K562 (cell line): ENCODE measurements around the gene RBPJ. TPM values are rescaled to one million over a fixed set of nuclear protein-coding genes. Genes with fewer than 3 reads are reported as not detected.

Experiments
- ATAC-seq: fragments of 200-7000 bp; cut with Tn5 transposase; 3 replicates; pipeline ENCODE4 v1.9.1; 2020; ENCODE audit warnings: moderate library complexity
- Bru-seq: library from RNA; stranded (reverse); fragments of 400-500 nt; gene quantifications from one replicate; lab custom pipeline; 2021; lab: Mats Ljungman, UMichigan
- BruChase-seq, 2 experiments: library from RNA; stranded (reverse); fragments of 400-500 nt; gene quantifications; one replicate each; lab custom pipeline; 2021; lab: Mats Ljungman, UMichigan
- BruUV-seq: library from RNA; stranded (reverse); fragments of 400-500 nt; replicated peaks from 2 replicates; lab custom pipeline; 2021; lab: Mats Ljungman, UMichigan
- CTCF ChIA-PET: fragments of 300-600 bp; formaldehyde crosslinking; extraction: SDS; loops from one replicate; lab custom pipeline; 2021; ENCODE audit warnings: low intra/inter-chr PET ratio; lab: Yijun Ruan, JAX
- POLR2A ChIA-PET: fragments of 300-600, 350-650 bp; sonication (Branson Sonifier 250); formaldehyde crosslinking; extraction: SDS; loops from one replicate; lab custom pipeline; 2021; ENCODE audit warnings: antibody characterized with exemption, inconsistent platforms; lab: Yijun Ruan, JAX
- DNase-seq, 4 experiments: peaks; one replicate each; pipeline versions ENCODE4 v3.0.0 to v3.0.0-alpha.2; 2011 to 2018; ENCODE audit warnings: low spot score in 3 of 4, mixed read lengths in 3 of 4; ENCODE audit errors: extremely low read depth in 1 of 4
- FAIRE-seq: peaks from 2 replicates; lab custom pipeline; 2011; peaks lifted over from hg19 to GRCh38; lab: Jason Lieb, UNC
- H2AFZ ChIP-seq: 2 replicates; pipeline ENCODE4 v1.6.0; 2011; ENCODE audit warnings: low read depth, low read length, control low read depth, inconsistent platforms
- H3K27ac ChIP-seq: fragments of 200-600 bp; 3 replicates; pipeline ENCODE4 v1.8.0; 2011; ENCODE audit warnings: low read depth, mild to moderate bottlenecking, control low read depth, inconsistent platforms, low read length, moderate library complexity, mixed read lengths; ENCODE audit errors: extremely low read depth
- H3K27me3 ChIP-seq, 2 experiments: fragments of 300-600 bp in 1 of 2; 2 replicates in 1 of 2; 3 replicates in 1 of 2; pipeline versions ENCODE4 v1.6.0 to v1.8.0; 2011; ENCODE audit warnings: inconsistent platforms in 2 of 2, low read length in 2 of 2, mild to moderate bottlenecking in 1 of 2, mixed read lengths in 1 of 2, moderate library complexity in 1 of 2; ENCODE audit not compliant: control insufficient read depth in 2 of 2, insufficient read depth in 2 of 2
- H3K36me3 ChIP-seq: fragments of 300-600 bp; 3 replicates; pipeline ENCODE4 v1.8.0; 2011; ENCODE audit warnings: mild to moderate bottlenecking, low read length, inconsistent platforms; ENCODE audit not compliant: control insufficient read depth, insufficient read depth
- H3K4me1 ChIP-seq, 2 experiments: fragments of 200-600 bp in 1 of 2; replicated peaks in 1 of 2; 2 replicates in 1 of 2; 3 replicates in 1 of 2; pipeline versions ENCODE4 v1.5.1 to v1.8.0; 2011; ENCODE audit warnings: inconsistent platforms in 2 of 2, low read length in 2 of 2, mild to moderate bottlenecking in 1 of 2, mixed read lengths in 1 of 2, moderate library complexity in 1 of 2; ENCODE audit not compliant: control insufficient read depth in 2 of 2, insufficient read depth in 2 of 2
- H3K4me2 ChIP-seq: 2 replicates; pipeline ENCODE4 v1.6.1; 2011; ENCODE audit warnings: low read length, control low read depth, inconsistent platforms, mixed read lengths; ENCODE audit not compliant: insufficient read depth
- H3K4me3 ChIP-seq: fragments of 200-600 bp; sonication (generic), shearing (Covaris generic); 2 replicates; pipeline ENCODE4 v1.5.1; 2016; ENCODE audit warnings: control low read depth, inconsistent platforms
- H3K79me2 ChIP-seq: fragments of 200-600 bp; 3 replicates; pipeline ENCODE4 v1.8.0; 2011; ENCODE audit warnings: low read length, inconsistent platforms; ENCODE audit not compliant: control insufficient read depth, insufficient read depth
- H3K9ac ChIP-seq, 2 experiments: 2 replicates each; pipeline versions ENCODE4 v1.6.0 to v1.6.1; 2011; ENCODE audit warnings: low read depth in 2 of 2, low read length in 2 of 2, control low read depth in 1 of 2, inconsistent platforms in 1 of 2, mild to moderate bottlenecking in 1 of 2, mixed read lengths in 1 of 2; ENCODE audit not compliant: insufficient read depth in 1 of 2
- H3K9me1 ChIP-seq: one replicate; pipeline ENCODE4 v1.6.0; 2011; ENCODE audit warnings: inconsistent platforms, mild to moderate bottlenecking, low read length, moderate library complexity; ENCODE audit not compliant: control insufficient read depth, insufficient read depth
- H3K9me3 ChIP-seq: replicated peaks from 2 replicates; pipeline ENCODE4 v1.5.1; 2011; ENCODE audit warnings: low read depth, low read length, inconsistent platforms; ENCODE audit not compliant: control insufficient read depth, insufficient read depth
- H4K20me1 ChIP-seq: replicated peaks from 2 replicates; pipeline ENCODE4 v1.6.1; 2011; ENCODE audit warnings: low read length, inconsistent platforms, mixed read lengths; ENCODE audit not compliant: control insufficient read depth, insufficient read depth
- EZH2 ChIP-seq: IDR thresholded peaks from 2 replicates; pipeline ENCODE4 v1.6.1; 2012; ENCODE audit warnings: low read depth, mild to moderate bottlenecking, inconsistent platforms, low read length, borderline replicate concordance
- HMGN3 ChIP-seq: IDR thresholded peaks from 2 replicates; pipeline ENCODE4 v1.6.1; 2011; ENCODE audit warnings: borderline replicate concordance, low read depth, mild to moderate bottlenecking, mixed read lengths, low read length; ENCODE audit not compliant: insufficient read length; ENCODE audit errors: extremely low read depth
- RUNX1 ChIP-seq: sonication (generic); IDR thresholded peaks from 2 replicates; pipeline ENCODE4 v1.6.1; 2016; ENCODE audit warnings: antibody characterized with exemption, low read depth
- SREBF1 ChIP-seq: fragments of 150-350 bp; IDR thresholded peaks from 2 replicates; pipeline ENCODE4 v1.6.1; 2014; ENCODE audit warnings: antibody characterized with exemption, low read depth, low read length, borderline replicate concordance
- ZNF253 ChIP-seq: fragments of 250-450 bp; sonication (Bioruptor Pico); conservative IDR thresholded peaks from 2 replicates; pipeline ENCODE4 v1.6.1; 2021; ENCODE audit warnings: mild to moderate bottlenecking
- WGBS: fragments of 100-300 bp; shearing (Covaris generic); methylation state at CpG from one replicate; pipeline ENCODE4 v1.1.6; 2016; ENCODE audit warnings: low coverage, mixed read lengths; ENCODE audit not compliant: insufficient coverage; ENCODE audit errors: missing lambda C conversion rate; 5-methylcytosine and 5-hydroxymethylcytosine counted together
- in situ Hi-C: fragments of 300-500 bp; cut with MboI; formaldehyde crosslinking; loops from 4 replicates; pipeline ENCODE4 v1.15.0; 2018; ENCODE audit warnings: inconsistent platforms, mixed read lengths
- intact Hi-C: fragments of 100-400 bp; cut with micrococcal nuclease; formaldehyde crosslinking; loops from 2 replicates; pipeline ENCODE4 v1.14.2; 2022
- long read RNA-seq, 3 experiments: library from polyadenylated mRNA in 2 of 3; library from RNA in 1 of 3; unstranded in 2 of 3; stranded (forward) in 1 of 3; transcript quantifications; one replicate each; pipeline ENCODE4 v2.0.0, GENCODE V29; 2019 to 2022
- polyA minus RNA-seq, 3 experiments: library from RNA; depleted of rRNA, polyadenylated mRNA; stranded (reverse); fragments of >200 nt; gene quantifications; 2 replicates each; pipeline ENCODE4 v1.2.3, GENCODE V29; 2011
- polyA plus RNA-seq, 8 experiments: library from polyadenylated mRNA; depleted of rRNA in 4 of 8; stranded (reverse) in 5 of 8; unstranded in 3 of 8; fragments of >200 nt; fragmentation: Nextera tagmentation in 2 of 8; fragmentation: Illumina TruSeq in 1 of 8; extraction: Ambion mirVana in 2 of 8; extraction: Trizol in 1 of 8; gene quantifications; 2 replicates each; pipeline versions ENCODE4 v1.2.1 to v1.2.3, GENCODE V29; 2011 to 2014; ENCODE audit warnings: inconsistent platforms in 1 of 8, missing spikeins in 1 of 8
- total RNA-seq, 7 experiments: library from RNA; depleted of rRNA in 6 of 7; stranded (reverse); fragments of >200 nt in 6 of 7; fragmentation: Illumina TruSeq in 2 of 7; extraction: Trizol in 2 of 7; gene quantifications; 2 replicates each; pipeline versions ENCODE4 v1.2.1 to v1.2.3, GENCODE V29; 2011 to 2021; ENCODE audit warnings: low replicate concordance in 1 of 7
- TF ChIP-seq, protein P1 (sequence below), 2 experiments: fragments of 450-650 bp; IDR thresholded peaks; 2 replicates each; pipeline ENCODE4 v1.6.1; 2016; ENCODE audit warnings: mild to moderate bottlenecking in 2 of 2, borderline replicate concordance in 1 of 2, low read depth in 1 of 2, moderate library complexity in 1 of 2

RBPJ gene
- 42.6 and 112 TPM in 2 replicates for total RNA-seq (2011; cell fraction: chromatin; rRNA removed; ENCODE audit: low replicate concordance)
- total RNA-seq (2011; cell fraction: nucleolus; rRNA removed) = 20.7 and 32.6 TPM in 2 replicates
- total RNA-seq (2011; cell fraction: nucleoplasm; rRNA removed) = 51.7 and 79.9 TPM in 2 replicates
- total RNA-seq (2014; rRNA removed) = 17.2 and 18.7 TPM in 2 replicates
- 33.8 and 42.0 TPM in 2 replicates for total RNA-seq (2014; rRNA removed; fragmentation: Illumina TruSeq; extraction: Trizol)
- total RNA-seq (2015; rRNA removed; fragmentation: Illumina TruSeq; extraction: Trizol) = 31.0 and 31.1 TPM in 2 replicates
- total RNA-seq (2021) = 39.2 and 41.1 TPM in 2 replicates
- 45.3 and 49.4 TPM in 2 replicates for polyA plus RNA-seq (2011; rRNA removed)
- polyA plus RNA-seq (2011; cell fraction: cytosol; rRNA removed) = 19.7 and 26.7 TPM in 2 replicates
- 56.4 and 81.3 TPM in 2 replicates for polyA plus RNA-seq (2011; cell fraction: nucleus; rRNA removed)
- polyA plus RNA-seq (2012) = 17.7 and 24.6 TPM in 2 replicates
- 39.4 and 41.5 TPM in 2 replicates for polyA plus RNA-seq (2014; fragmentation: Illumina TruSeq; extraction: Trizol)
- polyA plus RNA-seq (2014; fragmentation: Nextera tagmentation; extraction: Ambion mirVana) = 10 to 100 TPM; 23.1 to 42.0 TPM
- polyA plus RNA-seq (2014; rRNA removed) = 25.1 and 30.4 TPM in 2 replicates
- 65.0 and 78.4 TPM in 2 replicates for polyA minus RNA-seq (2011; rRNA and poly(A)+ RNA removed)
- 20.5 and 23.4 TPM in 2 replicates for polyA minus RNA-seq (2011; cell fraction: cytosol; rRNA and poly(A)+ RNA removed)
- 33.7 and 71.9 TPM in 2 replicates for polyA minus RNA-seq (2011; cell fraction: nucleus; rRNA and poly(A)+ RNA removed)
- Bru-seq, nascent RNA = percentile 76 among the genes with signal in this experiment
- BruChase-seq, experiment 1, labeled RNA remaining after a 2-hour chase = percentile 82 among the genes with signal in this experiment
- percentile 84 among the genes with signal in this experiment for BruChase-seq, experiment 2, labeled RNA remaining after a 6-hour chase
- long read RNA-seq, experiment 1, full-length matches to known transcripts = 52 of 114 reads
- long read RNA-seq, experiment 1, partial matches to known transcripts = 16 of 114 reads
- long read RNA-seq, experiment 1, other reads (novel, unspliced or antisense) = 46 of 114 reads
- long read RNA-seq, experiment 2, partial matches to known transcripts = 0 of 16 reads
- long read RNA-seq, experiment 2, other reads (novel, unspliced or antisense) = 16 of 16 reads
- long read RNA-seq, experiment 3, full-length matches to known transcripts = 24 of 48 reads
- long read RNA-seq, experiment 3, partial matches to known transcripts = 17 of 48 reads
- long read RNA-seq, experiment 3, other reads (novel, unspliced or antisense) = 7 of 48 reads

DNA sequence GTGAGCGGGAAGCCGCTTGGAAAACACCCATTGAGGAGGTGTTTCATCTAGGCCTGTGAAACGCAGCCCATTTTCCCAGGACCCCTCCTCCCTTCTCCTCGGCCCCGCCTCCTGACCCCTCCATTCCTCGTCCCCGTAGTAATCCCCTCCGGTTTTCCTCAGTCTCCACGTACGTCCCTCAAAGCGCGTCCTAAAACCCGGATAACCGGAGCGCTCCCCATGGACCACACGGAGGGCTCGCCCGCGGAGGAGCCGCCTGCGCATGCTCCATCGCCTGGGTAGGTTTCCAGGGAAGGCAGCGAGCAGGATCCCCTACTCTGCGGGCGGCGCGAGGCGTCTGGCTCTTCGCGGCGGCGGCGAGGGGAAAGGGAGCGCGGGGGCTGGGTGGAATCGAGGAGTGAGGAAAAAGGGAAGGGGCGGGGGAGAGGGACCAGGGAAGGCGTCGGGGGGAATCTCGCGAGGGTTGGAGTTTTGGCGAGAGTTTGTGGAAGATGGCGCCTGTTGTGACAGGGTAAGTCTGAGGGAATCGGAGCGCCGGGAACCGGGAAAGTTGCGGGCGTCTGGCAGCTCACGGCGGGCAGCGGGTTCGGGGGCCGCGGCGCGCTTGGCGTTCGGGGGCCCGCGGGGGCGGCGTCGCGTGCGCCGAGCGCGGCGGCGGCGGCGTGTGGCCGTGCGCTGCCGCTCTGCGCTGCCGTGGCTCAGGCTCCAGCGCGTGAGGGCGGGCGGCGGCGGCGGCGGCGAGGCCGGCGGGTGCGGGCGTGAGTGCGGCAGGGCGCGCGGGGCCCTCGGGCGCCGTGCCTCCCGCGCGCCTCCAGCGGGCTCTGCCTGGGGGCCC is at the start of gene RBPJ:
Gene RBPJ (plus strand): TSS at position 477 of the 835 bp plus-strand sequence. CDS start 15 bp downstream, at position 492.
- no peaks in the 10 kb centered on the region for H3K36me3 ChIP-seq
- no peaks in the 10 kb centered on the region for H3K9me1 ChIP-seq
- peaks cover 9% of the 10 kb centered on the region for H3K9me3 ChIP-seq
- in situ Hi-C loops = no loop called here
- H3K4me3 ChIP-seq = peak within 1 kb of the TSS; percentile 82
- intact Hi-C loops = loop anchor here (10.0 kb wide), 1 partner anchor 694 kb away; no protein-coding TSS in a partner anchor
- H3K27me3 ChIP-seq = no peaks in the 10 kb centered on the region
- peaks cover 16 to 23% of the 10 kb centered on the region in 2 experiments for H3K4me1 ChIP-seq
- peak; percentile 73 for ATAC-seq
- peaks cover 17% of the 10 kb centered on the region for H4K20me1 ChIP-seq
- H2AFZ ChIP-seq = peak within 1 kb of the TSS; percentile 97
- H3K4me2 ChIP-seq = peak within 1 kb of the TSS; percentile 92
- peak; percentile 32 for FAIRE-seq
- 0% methylated on average over 32 of the region's 102 CpGs for WGBS
- ChIA-PET CTCF (no interaction called here), POLR2A (interaction anchor here (1.0 kb wide), 2 partner anchors 9 to 16 kb away, joined by 3 to 4 read pairs; no protein-coding TSS in a partner anchor)
- no TSS peak for BruUV-seq
- peak; percentile 85 to 92 (median 86) for DNase-seq
- H3K79me2 ChIP-seq = peaks cover 54% of the 10 kb centered on the region
- peak within 1 kb of the TSS; percentile 84 to 97 for H3K9ac ChIP-seq
- H3K27ac ChIP-seq = peak within 1 kb of the TSS; percentile 73
- TF ChIP-seq SREBF1 = no peak
- TF ChIP-seq ZNF253 (CRISPR knock-in tag) = no peak
- no peak for TF ChIP-seq EZH2
- TF ChIP-seq, protein P1, sequence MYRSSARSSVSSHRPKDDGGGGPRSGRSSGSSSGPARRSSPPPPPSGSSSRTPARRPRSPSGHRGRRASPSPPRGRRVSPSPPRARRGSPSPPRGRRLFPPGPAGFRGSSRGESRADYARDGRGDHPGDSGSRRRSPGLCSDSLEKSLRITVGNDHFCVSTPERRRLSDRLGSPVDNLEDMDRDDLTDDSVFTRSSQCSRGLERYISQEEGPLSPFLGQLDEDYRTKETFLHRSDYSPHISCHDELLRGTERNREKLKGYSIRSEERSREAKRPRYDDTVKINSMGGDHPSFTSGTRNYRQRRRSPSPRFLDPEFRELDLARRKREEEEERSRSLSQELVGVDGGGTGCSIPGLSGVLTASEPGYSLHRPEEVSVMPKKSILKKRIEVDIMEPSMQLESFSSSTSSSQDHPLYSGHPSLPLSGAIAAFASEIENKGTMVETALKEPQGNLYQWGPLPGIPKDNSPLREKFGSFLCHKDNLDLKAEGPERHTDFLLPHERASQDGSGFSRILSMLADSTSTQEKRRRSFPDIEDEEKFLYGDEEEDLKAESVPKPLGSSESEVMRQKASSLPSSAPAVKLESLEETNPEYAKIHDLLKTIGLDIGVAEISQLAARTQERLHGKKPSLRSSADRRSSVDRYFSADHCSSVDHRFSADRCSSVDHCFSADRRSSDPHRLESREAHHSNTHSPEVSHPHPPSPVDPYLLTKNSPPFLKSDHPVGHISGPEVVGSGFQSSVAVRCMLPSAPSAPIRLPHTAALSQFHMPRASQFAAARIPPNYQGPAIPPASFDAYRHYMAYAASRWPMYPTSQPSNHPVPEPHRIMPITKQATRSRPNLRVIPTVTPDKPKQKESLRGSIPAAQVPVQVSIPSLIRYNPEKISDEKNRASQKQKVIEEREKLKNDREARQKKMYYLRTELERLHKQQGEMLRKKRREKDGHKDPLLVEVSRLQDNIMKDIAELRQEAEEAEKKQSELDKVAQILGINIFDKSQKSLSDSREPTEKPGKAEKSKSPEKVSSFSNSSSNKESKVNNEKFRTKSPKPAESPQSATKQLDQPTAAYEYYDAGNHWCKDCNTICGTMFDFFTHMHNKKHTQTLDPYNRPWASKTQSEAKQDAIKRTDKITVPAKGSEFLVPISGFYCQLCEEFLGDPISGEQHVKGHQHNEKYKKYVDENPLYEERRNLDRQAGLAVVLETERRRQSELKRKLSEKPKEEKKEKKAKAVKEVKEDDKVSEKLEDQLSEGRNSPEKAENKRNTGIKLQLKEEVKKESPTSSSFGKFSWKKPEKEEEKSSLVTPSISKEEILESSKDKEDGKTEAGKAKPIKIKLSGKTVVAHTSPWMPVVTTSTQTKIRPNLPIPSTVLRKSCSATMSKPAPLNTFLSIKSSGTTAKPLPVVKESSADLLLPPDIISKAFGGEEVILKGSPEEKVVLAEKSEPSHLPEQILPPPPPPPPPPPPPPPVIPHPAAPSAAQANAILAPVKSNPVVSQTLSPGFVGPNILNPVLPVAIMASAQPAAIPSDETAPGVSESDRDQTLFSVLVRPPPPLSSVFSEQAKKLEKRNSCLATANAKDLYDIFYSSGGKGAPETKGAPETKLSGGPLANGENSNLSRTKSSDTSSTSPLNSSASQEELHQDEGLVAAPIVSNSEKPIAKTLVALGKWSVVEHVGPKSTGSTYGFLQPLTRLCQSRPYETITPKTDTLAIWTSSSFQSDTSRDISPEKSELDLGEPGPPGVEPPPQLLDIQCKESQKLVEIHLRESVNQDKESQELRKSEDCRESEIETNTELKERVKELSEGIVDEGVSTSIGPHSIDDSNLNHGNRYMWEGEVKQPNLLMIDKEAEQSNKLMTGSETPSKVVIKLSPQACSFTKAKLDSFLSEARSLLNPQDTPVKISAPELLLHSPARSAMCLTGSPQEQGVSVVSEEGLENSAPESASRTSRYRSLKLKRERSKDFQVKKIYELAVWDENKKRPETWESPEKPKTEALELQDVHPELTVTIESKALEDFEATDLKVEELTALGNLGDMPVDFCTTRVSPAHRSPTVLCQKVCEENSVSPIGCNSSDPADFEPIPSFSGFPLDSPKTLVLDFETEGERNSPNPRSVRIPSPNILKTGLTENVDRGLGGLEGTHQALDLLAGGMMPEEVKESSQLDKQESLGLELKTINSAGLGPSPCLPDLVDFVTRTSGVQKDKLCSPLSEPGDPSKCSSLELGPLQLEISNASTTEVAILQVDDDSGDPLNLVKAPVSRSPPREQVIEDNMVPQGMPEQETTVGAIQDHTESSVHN (IDR thresholded peaks at IDR 0.05; ENCODE audit: borderline replicate concordance in 1 of 2, low read depth in 1 of 2) = no peak
- TF ChIP-seq RUNX1 = no peak
- peak; percentile 52 for TF ChIP-seq HMGN3
